Measurements from ENCODE around the gene TSLP. TPM values are rescaled to one million over a fixed set of nuclear protein-coding genes. Genes with fewer than 3 reads are reported as not detected.

The TSLP gene
- polyA plus RNA-seq, 1 of the 3 experiments (the other 2 are of a cell fraction), result 1.3 TPM

DNA sequence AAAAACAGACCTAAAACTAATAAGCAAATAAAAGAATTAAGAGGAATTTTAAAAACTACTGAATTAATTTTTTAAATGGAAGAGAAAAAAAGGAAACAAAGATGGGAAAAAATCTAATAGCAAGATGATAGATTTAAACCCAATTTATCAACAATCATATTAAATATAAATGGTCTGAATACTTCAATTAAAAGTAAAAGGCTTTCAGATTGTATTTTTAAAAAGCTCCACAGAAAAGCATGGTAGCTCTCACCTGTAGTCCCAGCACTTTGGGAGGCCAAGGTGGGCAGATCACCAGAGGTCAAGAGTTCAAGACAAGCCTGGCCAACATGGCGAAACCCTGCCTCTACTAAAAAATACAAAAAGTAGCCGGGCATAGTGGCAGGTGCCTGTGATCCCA, 11.3 kb upstream of the TSLP start:
- Histone ChIP-seq H3F3A (replicated peaks; ENCODE audit: insufficient read depth) (peaks cover 10% of the 10 kb centered on the region), H3K36me3 (replicated peaks in 1 of 2; ENCODE audit: control insufficient read depth in 1 of 2, insufficient read depth in 2 of 2, low read length in 1 of 2) (no peaks in the 10 kb centered on the region), H3K27ac (ENCODE audit: low read depth in 2 of 2, low read length in 1 of 2) (no peak overlapping the region), H3K4me3 (ENCODE audit: low read depth in 2 of 2, low read length in 1 of 2) (no peak overlapping the region), H3K9me2 (no peaks in the 10 kb centered on the region), H4K20me1 (ENCODE audit: insufficient read depth) (no peaks in the 10 kb centered on the region), H3K4me1 (ENCODE audit: control insufficient read depth in 1 of 2, insufficient read depth in 2 of 2, low read depth in 1 of 2, low read length in 1 of 2) (no peaks in the 10 kb centered on the region; a peak in 1 of 4 replicates), H3K27me3 (ENCODE audit: insufficient read depth) (no peaks in the 10 kb centered on the region), H2AFZ (ENCODE audit: low read depth) (no peak overlapping the region), H3K79me2 (ENCODE audit: insufficient read depth) (no peaks in the 10 kb centered on the region; the same call in 1 of the 2 replicates), H3K9me3 (peaks cover 3% of the 10 kb centered on the region; the same call in 1 of the 2 replicates), H3K9ac (no peak overlapping the region), H3K4me2 (no peak overlapping the region)
- POLR2A ChIA-PET, result no interaction called here
- DNase-seq, result no peak
- 91% methylated on average over 2 of the region's 2 CpGs for WGBS (ENCODE audit: low lambda C conversion rate)
- TF ChIP-seq YY1 (IDR thresholded peaks at IDR 0.05; ENCODE audit: low read depth) (no peak), NRF1 (IDR thresholded peaks at IDR 0.05; ENCODE audit: low read depth, low read length) (no peak), MXI1 (IDR thresholded peaks at IDR 0.05; ENCODE audit: low read depth, low read length) (no peak), CHD2 (IDR thresholded peaks at IDR 0.05; ENCODE audit: low read length, partially characterized antibody) (no peak), FOXM1 (IDR thresholded peaks at IDR 0.05; ENCODE audit: low read depth) (no peak), GATA2 (CRISPR knock-in tag; IDR thresholded peaks at IDR 0.05) (no peak), GABPA (IDR thresholded peaks at IDR 0.05; ENCODE audit: low read depth) (no peak), ELF1 (IDR thresholded peaks at IDR 0.05) (no peak), SIN3A (IDR thresholded peaks at IDR 0.05; ENCODE audit: borderline replicate concordance, low read depth, low read length) (no peak), FOXJ3 (CRISPR knock-in tag; IDR thresholded peaks at IDR 0.05) (no peak), FOSL2 (IDR thresholded peaks at IDR 0.05; ENCODE audit: borderline replicate concordance, low read depth) (no peak), TCF12 (IDR thresholded peaks at IDR 0.05) (no peak), JUND (IDR thresholded peaks at IDR 0.05) (no peak), RXRA (IDR thresholded peaks at IDR 0.05; ENCODE audit: borderline replicate concordance, low read depth) (no peak), POLR2AphosphoS5 (IDR thresholded peaks at IDR 0.05; ENCODE audit: low read depth, low read length) (no peak), TAF1 (IDR thresholded peaks at IDR 0.05; ENCODE audit: borderline replicate concordance, low read depth, low read length) (no peak), SMC3 (IDR thresholded peaks at IDR 0.05; ENCODE audit: low read depth, low read length) (no peak)
- TF ChIP-seq, protein P1, sequence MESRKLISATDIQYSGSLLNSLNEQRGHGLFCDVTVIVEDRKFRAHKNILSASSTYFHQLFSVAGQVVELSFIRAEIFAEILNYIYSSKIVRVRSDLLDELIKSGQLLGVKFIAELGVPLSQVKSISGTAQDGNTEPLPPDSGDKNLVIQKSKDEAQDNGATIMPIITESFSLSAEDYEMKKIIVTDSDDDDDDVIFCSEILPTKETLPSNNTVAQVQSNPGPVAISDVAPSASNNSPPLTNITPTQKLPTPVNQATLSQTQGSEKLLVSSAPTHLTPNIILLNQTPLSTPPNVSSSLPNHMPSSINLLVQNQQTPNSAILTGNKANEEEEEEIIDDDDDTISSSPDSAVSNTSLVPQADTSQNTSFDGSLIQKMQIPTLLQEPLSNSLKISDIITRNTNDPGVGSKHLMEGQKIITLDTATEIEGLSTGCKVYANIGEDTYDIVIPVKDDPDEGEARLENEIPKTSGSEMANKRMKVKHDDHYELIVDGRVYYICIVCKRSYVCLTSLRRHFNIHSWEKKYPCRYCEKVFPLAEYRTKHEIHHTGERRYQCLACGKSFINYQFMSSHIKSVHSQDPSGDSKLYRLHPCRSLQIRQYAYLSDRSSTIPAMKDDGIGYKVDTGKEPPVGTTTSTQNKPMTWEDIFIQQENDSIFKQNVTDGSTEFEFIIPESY (IDR thresholded peaks at IDR 0.05; ENCODE audit: borderline replicate concordance, low read depth), result no peak
- TF ChIP-seq, protein P2, sequence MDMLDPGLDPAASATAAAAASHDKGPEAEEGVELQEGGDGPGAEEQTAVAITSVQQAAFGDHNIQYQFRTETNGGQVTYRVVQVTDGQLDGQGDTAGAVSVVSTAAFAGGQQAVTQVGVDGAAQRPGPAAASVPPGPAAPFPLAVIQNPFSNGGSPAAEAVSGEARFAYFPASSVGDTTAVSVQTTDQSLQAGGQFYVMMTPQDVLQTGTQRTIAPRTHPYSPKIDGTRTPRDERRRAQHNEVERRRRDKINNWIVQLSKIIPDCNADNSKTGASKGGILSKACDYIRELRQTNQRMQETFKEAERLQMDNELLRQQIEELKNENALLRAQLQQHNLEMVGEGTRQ (IDR thresholded peaks at IDR 0.05; ENCODE audit: borderline replicate concordance, low read depth, low read length), result no peak
- TF ChIP-seq, protein P3, sequence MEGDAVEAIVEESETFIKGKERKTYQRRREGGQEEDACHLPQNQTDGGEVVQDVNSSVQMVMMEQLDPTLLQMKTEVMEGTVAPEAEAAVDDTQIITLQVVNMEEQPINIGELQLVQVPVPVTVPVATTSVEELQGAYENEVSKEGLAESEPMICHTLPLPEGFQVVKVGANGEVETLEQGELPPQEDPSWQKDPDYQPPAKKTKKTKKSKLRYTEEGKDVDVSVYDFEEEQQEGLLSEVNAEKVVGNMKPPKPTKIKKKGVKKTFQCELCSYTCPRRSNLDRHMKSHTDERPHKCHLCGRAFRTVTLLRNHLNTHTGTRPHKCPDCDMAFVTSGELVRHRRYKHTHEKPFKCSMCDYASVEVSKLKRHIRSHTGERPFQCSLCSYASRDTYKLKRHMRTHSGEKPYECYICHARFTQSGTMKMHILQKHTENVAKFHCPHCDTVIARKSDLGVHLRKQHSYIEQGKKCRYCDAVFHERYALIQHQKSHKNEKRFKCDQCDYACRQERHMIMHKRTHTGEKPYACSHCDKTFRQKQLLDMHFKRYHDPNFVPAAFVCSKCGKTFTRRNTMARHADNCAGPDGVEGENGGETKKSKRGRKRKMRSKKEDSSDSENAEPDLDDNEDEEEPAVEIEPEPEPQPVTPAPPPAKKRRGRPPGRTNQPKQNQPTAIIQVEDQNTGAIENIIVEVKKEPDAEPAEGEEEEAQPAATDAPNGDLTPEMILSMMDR (IDR thresholded peaks at IDR 0.05), result no peak
- CTCF ChIA-PET, result no interaction called here

Data from SK-N-SH (cell line).